Right kidney (tissue), 1 donor: Measurements from ENCODE around the gene LIN52.
"Not testable (repeated sequence)": the region's sequence is repeated elsewhere in the genome, so short reads cannot be mapped to it uniquely, and the experiment has no call there.

ENCODE experiments used
- DNase-seq: peaks from one replicate; pipeline ENCODE4 v3.0.0-alpha.2; 2016

LIN52 gene

GRCh38 chr14:74089251-74090020 lies 4.7 kb downstream of the LIN52 start:
- DNase-seq: no peak

GRCh38 chr14:74105381-74105780 lies 20.6 kb downstream of the LIN52 start:
- no peak for DNase-seq

- DNase-seq: no peak
Measured at GRCh38 chr14:74109369-74109768, 24.6 kb downstream of the LIN52 start.

- DNase-seq: peak; percentile 11
Measured at GRCh38 chr14:74111395-74112216, 26.9 kb downstream of the LIN52 start.

- DNase-seq: not testable (repeated sequence)
Measured at GRCh38 chr14:74125487-74125886, 40.7 kb downstream of the LIN52 start.

- DNase-seq: no peak
Measured at GRCh38 chr14:74126315-74127013, 41.7 kb downstream of the LIN52 start.

GRCh38 chr14:74127634-74128033 lies 42.9 kb downstream of the LIN52 start:
- no peak for DNase-seq

- no peak for DNase-seq
Measured at GRCh38 chr14:74133833-74134481, 49.2 kb downstream of the LIN52 start.

GRCh38 chr14:74134484-74134883 lies 49.7 kb downstream of the LIN52 start:
- DNase-seq: no peak

- no peak for DNase-seq
Measured at GRCh38 chr14:74135426-74135825, 50.7 kb downstream of the LIN52 start.

GRCh38 chr14:74140374-74140850 lies 55.7 kb downstream of the LIN52 start:
- no peak for DNase-seq

- DNase-seq: no peak
Measured at GRCh38 chr14:74141703-74142102, 56.9 kb downstream of the LIN52 start.

GRCh38 chr14:74142523-74142922 lies 57.8 kb downstream of the LIN52 start:
- DNase-seq: no peak

- DNase-seq: no peak
Measured at GRCh38 chr14:74144789-74145188, 60.0 kb downstream of the LIN52 start.

GRCh38 chr14:74147571-74147970 lies 62.8 kb downstream of the LIN52 start:
- no peak for DNase-seq

- no peak for DNase-seq
Measured at GRCh38 chr14:74148705-74149104, 63.9 kb downstream of the LIN52 start.

- no peak for DNase-seq
Measured at GRCh38 chr14:74155287-74155686, 70.5 kb downstream of the LIN52 start.

- no peak for DNase-seq
Measured at GRCh38 chr14:74155749-74156148, 71.0 kb downstream of the LIN52 start.

- no peak for DNase-seq
Measured at GRCh38 chr14:74160763-74161162, 76.0 kb downstream of the LIN52 start.

GRCh38 chr14:74161526-74162158 lies 76.9 kb downstream of the LIN52 start:
- no peak for DNase-seq

GRCh38 chr14:74169906-74170305 lies 85.2 kb downstream of the LIN52 start:
- no peak for DNase-seq

- DNase-seq: no peak
Measured at GRCh38 chr14:74176400-74176793, 91.6 kb downstream of the LIN52 start.
